ENCODE measurements around the gene AADACL3.

AADACL3 gene

DNA sequence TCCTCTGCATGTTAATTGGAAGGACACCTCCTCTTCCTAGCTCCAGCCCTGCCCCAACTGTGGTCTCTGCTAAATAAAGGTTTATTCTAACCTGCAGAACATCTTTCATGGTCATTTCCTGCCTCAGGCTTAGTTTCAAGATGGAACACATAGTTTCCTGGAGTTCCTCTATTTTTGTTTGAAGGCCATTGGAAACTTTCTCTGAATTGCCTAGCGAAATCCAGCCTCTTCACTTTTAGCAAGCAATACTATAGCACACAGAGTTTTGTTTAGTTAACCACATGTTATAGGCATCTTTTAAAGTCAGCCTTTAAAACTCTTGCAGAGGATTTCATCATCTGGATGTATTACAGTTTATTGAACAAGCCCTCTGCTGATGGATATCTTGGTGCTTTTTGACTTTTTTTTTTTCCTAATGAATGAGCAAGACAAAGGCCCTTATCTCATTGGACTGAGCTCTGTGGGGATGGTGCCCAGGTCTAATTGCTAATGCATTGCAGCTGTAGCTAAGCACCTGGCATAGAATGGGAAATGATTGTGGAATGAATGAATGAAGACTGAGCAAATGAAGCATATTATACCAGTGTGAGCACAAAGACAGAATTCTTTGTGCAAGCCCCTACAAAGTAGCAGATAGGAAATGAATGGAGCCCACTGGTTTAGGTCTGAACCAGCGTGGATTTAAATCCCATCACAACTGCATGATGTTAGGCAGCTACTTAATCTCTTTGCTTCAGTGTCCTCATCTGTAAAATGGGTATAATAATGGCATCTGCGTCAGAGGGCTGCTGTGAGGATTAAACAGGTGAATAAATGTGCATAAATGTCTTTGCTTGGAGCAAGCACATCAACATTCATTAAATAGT lies 29.4 kb downstream of the AADACL3 start:
- H3K9me3 ChIP-seq (ENCODE audit: insufficient read depth, low read depth, low read length), result peaks cover 11% of the 10 kb centered on the region; the same call in 1 of the 2 replicates
- H3K9ac ChIP-seq (ENCODE audit: low read depth, low read length, poor library complexity, severe bottlenecking), result no peak overlapping the region
- H3K27me3 ChIP-seq (ENCODE audit: insufficient read depth, low read length, poor library complexity, severe bottlenecking), result no peaks in the 10 kb centered on the region
- no peak overlapping the region for H3K4me2 ChIP-seq (ENCODE audit: low read depth, low read length, poor library complexity, severe bottlenecking)
- no peak overlapping the region for H3K4me3 ChIP-seq (ENCODE audit: low read length, poor library complexity, severe bottlenecking)
- H3F3A ChIP-seq (ENCODE audit: low read depth), result no peaks in the 10 kb centered on the region
- no peak for TF ChIP-seq CTCF (conservative IDR thresholded peaks at IDR 0.05; ENCODE audit: low read length)
- TF ChIP-seq EZH2phosphoT487 (IDR thresholded peaks at IDR 0.05; ENCODE audit: borderline replicate concordance), result no peak
- no peaks in the 10 kb centered on the region for H3K36me3 ChIP-seq (ENCODE audit: insufficient read depth, low read length)
- H3K4me1 ChIP-seq (ENCODE audit: insufficient read depth, low read length, poor library complexity, severe bottlenecking), result no peaks in the 10 kb centered on the region
- no peaks in the 10 kb centered on the region for H3K79me2 ChIP-seq (ENCODE audit: insufficient read depth, low read length)
- H2AFZ ChIP-seq (ENCODE audit: low read length), result no peak overlapping the region
- no peaks in the 10 kb centered on the region for H4K20me1 ChIP-seq (ENCODE audit: insufficient read depth, low read length, poor library complexity, severe bottlenecking)
- no peaks in the 10 kb centered on the region for H3K9me2 ChIP-seq (replicated peaks; ENCODE audit: low read depth, low read length)

- H3K9me3 ChIP-seq (ENCODE audit: insufficient read depth, low read depth, low read length), result peaks cover 11% of the 10 kb centered on the region; the same call in 1 of the 2 replicates
- no peaks in the 10 kb centered on the region for H4K20me1 ChIP-seq (ENCODE audit: insufficient read depth, low read length, poor library complexity, severe bottlenecking)
- H3K4me3 ChIP-seq (ENCODE audit: low read length, poor library complexity, severe bottlenecking), result no peak within 1 kb of the TSS
- no peak within 1 kb of the TSS for H3K9ac ChIP-seq (ENCODE audit: low read depth, low read length, poor library complexity, severe bottlenecking)
- TF ChIP-seq CTCF (conservative IDR thresholded peaks at IDR 0.05; ENCODE audit: low read length), result no peak
- TF ChIP-seq EZH2phosphoT487 (IDR thresholded peaks at IDR 0.05; ENCODE audit: borderline replicate concordance), result no peak
- H3F3A ChIP-seq (ENCODE audit: low read depth), result no peaks in the 10 kb centered on the region
- no peaks in the 10 kb centered on the region for H3K27me3 ChIP-seq (ENCODE audit: insufficient read depth, low read length, poor library complexity, severe bottlenecking)
- H2AFZ ChIP-seq (ENCODE audit: low read length), result no peak within 1 kb of the TSS
- H3K4me2 ChIP-seq (ENCODE audit: low read depth, low read length, poor library complexity, severe bottlenecking), result no peak within 1 kb of the TSS
- no peaks in the 10 kb centered on the region for H3K4me1 ChIP-seq (ENCODE audit: insufficient read depth, low read length, poor library complexity, severe bottlenecking)
- H3K36me3 ChIP-seq (ENCODE audit: insufficient read depth, low read length), result no peaks in the 10 kb centered on the region
- no peaks in the 10 kb centered on the region for H3K79me2 ChIP-seq (ENCODE audit: insufficient read depth, low read length)
- no peaks in the 10 kb centered on the region for H3K9me2 ChIP-seq (replicated peaks; ENCODE audit: low read depth, low read length)
Observed at GRCh38 chr1:12745992-12746323, 30.0 kb downstream of the AADACL3 start, which contains the start of gene CFAP107. Gene CFAP107 (plus strand): TSS chr1:12746200. CDS start chr1:12746431, 231 bp downstream.

- Histone ChIP-seq H3K27me3 (ENCODE audit: insufficient read depth, low read length, poor library complexity, severe bottlenecking) (no peaks in the 10 kb centered on the region), H4K20me1 (ENCODE audit: insufficient read depth, low read length, poor library complexity, severe bottlenecking) (no peaks in the 10 kb centered on the region), H3F3A (ENCODE audit: low read depth) (no peaks in the 10 kb centered on the region), H3K4me1 (ENCODE audit: insufficient read depth, low read length, poor library complexity, severe bottlenecking) (no peaks in the 10 kb centered on the region), H3K36me3 (ENCODE audit: insufficient read depth, low read length) (no peaks in the 10 kb centered on the region), H2AFZ (ENCODE audit: low read length) (no peak overlapping the region), H3K9me2 (replicated peaks; ENCODE audit: low read depth, low read length) (no peaks in the 10 kb centered on the region), H3K4me3 (ENCODE audit: low read length, poor library complexity, severe bottlenecking) (no peak overlapping the region), H3K4me2 (ENCODE audit: low read depth, low read length, poor library complexity, severe bottlenecking) (no peak overlapping the region), H3K79me2 (ENCODE audit: insufficient read depth, low read length) (no peaks in the 10 kb centered on the region), H3K9ac (ENCODE audit: low read depth, low read length, poor library complexity, severe bottlenecking) (no peak overlapping the region), H3K9me3 (ENCODE audit: insufficient read depth, low read depth, low read length) (peaks cover 11% of the 10 kb centered on the region; the same call in 1 of the 2 replicates)
- TF ChIP-seq EZH2phosphoT487 (IDR thresholded peaks at IDR 0.05; ENCODE audit: borderline replicate concordance), result no peak
- no peak for TF ChIP-seq CTCF (conservative IDR thresholded peaks at IDR 0.05; ENCODE audit: low read length)
Observed at GRCh38 chr1:12748778-12749355, 33.0 kb downstream of the AADACL3 start.
